ENCODE data around the gene ZSCAN12. TPM values are rescaled to one million over a fixed set of nuclear protein-coding genes. Genes with fewer than 3 reads are reported as not detected.

ZSCAN12 gene
- total and polyA plus RNA-seq, 2 of the 13 experiments (the other 11 are each of a cell fraction or from before 2014, with no cell fraction given), result 2.8 to 8.9 TPM

DNA sequence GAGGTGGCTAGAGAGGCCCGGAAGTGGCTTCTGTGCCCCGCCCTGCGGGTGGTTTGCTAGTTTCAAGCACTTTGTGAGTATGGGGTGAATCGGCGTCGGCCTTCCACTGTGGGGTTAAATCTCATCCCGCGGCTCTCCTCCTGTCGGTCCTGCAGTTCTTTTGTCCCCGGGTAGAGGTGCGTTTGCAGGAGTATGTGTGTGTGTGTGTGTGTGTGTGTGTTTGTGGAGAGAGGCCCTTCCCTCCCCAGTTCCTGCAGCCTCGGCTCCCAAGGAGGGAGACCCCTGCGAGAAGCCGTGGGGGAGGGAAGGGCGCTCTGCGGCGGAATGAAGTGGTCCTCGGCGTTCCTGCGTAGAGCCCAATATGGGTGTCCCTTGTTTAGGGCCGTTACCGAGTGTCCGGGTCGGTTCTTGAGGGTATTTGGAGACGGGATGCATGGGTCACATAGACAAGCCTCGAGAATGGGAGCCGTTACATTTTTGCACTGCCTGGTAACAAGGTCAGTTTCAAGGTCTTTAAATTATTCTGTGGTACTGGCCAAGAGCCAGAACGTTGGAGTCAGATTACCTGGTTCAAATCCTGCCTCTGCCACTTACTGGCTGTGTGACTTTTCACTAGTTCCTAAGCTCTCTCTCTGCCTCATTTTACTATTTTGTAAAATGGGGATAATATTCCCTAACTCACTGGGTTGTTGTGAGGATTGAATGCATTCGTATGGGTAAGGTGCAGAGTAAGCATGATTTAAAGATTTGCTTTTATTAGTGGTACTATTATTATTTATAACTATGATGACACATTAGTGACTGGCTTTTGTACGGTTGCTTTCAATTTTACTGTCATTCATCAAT lies 49.4 kb downstream of the ZSCAN12 start, which contains the start of gene ZKSCAN3 (continued):
- TF ChIP-seq, protein P1, sequence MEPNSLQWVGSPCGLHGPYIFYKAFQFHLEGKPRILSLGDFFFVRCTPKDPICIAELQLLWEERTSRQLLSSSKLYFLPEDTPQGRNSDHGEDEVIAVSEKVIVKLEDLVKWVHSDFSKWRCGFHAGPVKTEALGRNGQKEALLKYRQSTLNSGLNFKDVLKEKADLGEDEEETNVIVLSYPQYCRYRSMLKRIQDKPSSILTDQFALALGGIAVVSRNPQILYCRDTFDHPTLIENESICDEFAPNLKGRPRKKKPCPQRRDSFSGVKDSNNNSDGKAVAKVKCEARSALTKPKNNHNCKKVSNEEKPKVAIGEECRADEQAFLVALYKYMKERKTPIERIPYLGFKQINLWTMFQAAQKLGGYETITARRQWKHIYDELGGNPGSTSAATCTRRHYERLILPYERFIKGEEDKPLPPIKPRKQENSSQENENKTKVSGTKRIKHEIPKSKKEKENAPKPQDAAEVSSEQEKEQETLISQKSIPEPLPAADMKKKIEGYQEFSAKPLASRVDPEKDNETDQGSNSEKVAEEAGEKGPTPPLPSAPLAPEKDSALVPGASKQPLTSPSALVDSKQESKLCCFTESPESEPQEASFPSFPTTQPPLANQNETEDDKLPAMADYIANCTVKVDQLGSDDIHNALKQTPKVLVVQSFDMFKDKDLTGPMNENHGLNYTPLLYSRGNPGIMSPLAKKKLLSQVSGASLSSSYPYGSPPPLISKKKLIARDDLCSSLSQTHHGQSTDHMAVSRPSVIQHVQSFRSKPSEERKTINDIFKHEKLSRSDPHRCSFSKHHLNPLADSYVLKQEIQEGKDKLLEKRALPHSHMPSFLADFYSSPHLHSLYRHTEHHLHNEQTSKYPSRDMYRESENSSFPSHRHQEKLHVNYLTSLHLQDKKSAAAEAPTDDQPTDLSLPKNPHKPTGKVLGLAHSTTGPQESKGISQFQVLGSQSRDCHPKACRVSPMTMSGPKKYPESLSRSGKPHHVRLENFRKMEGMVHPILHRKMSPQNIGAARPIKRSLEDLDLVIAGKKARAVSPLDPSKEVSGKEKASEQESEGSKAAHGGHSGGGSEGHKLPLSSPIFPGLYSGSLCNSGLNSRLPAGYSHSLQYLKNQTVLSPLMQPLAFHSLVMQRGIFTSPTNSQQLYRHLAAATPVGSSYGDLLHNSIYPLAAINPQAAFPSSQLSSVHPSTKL (CRISPR knock-in tag; IDR thresholded peaks at IDR 0.05), result peak; percentile 73; the same call in 1 of the 2 replicates
- TF ChIP-seq, protein P2, sequence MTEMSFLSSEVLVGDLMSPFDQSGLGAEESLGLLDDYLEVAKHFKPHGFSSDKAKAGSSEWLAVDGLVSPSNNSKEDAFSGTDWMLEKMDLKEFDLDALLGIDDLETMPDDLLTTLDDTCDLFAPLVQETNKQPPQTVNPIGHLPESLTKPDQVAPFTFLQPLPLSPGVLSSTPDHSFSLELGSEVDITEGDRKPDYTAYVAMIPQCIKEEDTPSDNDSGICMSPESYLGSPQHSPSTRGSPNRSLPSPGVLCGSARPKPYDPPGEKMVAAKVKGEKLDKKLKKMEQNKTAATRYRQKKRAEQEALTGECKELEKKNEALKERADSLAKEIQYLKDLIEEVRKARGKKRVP (CRISPR knock-in tag; IDR thresholded peaks at IDR 0.05), result peak in 1 of 2 experiments; percentile 68; a peak in 2 of 4 replicates
- TF ChIP-seq ZNF891 (CRISPR knock-in tag; IDR thresholded peaks at IDR 0.05), result peak; percentile 93
- 0 out of 2 replicates have a peak, but pooled peaks have one; percentile 52 for TF ChIP-seq ZNF678 (CRISPR knock-in tag; IDR thresholded peaks at IDR 0.05)
- TF ChIP-seq ZNF772 (CRISPR knock-in tag; IDR thresholded peaks at IDR 0.05), result peak; percentile 79
- TF ChIP-seq BRCA1 (CRISPR knock-in tag; IDR thresholded peaks at IDR 0.05), result no peak
- TF ChIP-seq, protein P3, sequence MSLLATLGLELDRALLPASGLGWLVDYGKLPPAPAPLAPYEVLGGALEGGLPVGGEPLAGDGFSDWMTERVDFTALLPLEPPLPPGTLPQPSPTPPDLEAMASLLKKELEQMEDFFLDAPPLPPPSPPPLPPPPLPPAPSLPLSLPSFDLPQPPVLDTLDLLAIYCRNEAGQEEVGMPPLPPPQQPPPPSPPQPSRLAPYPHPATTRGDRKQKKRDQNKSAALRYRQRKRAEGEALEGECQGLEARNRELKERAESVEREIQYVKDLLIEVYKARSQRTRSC (CRISPR knock-in tag; IDR thresholded peaks at IDR 0.05; ENCODE audit: low read depth), result 0 out of 2 replicates have a peak, but pooled peaks have one; percentile 47
- TF ChIP-seq, protein P4, sequence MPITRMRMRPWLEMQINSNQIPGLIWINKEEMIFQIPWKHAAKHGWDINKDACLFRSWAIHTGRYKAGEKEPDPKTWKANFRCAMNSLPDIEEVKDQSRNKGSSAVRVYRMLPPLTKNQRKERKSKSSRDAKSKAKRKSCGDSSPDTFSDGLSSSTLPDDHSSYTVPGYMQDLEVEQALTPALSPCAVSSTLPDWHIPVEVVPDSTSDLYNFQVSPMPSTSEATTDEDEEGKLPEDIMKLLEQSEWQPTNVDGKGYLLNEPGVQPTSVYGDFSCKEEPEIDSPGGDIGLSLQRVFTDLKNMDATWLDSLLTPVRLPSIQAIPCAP (CRISPR knock-in tag; IDR thresholded peaks at IDR 0.05; ENCODE audit: low read depth), result no peak
- peak; percentile 97 for TF ChIP-seq XRCC5 (optimal IDR thresholded peaks at IDR 0.05; ENCODE audit: low read length)
- no peak for TF ChIP-seq EP300 (IDR thresholded peaks at IDR 0.05; ENCODE audit: low read depth in 2 of 2, low read length in 2 of 2)
- TF ChIP-seq EP300 (CRISPR knock-in tag; IDR thresholded peaks at IDR 0.05; ENCODE audit: borderline replicate concordance), result 0 out of 2 replicates have a peak, but pooled peaks have one; percentile 32
- TF ChIP-seq ZNF546 (CRISPR knock-in tag; conservative IDR thresholded peaks at IDR 0.05), result 0 out of 2 replicates have a peak, but pooled peaks have one; percentile 72
- TF ChIP-seq CCAR2 (optimal IDR thresholded peaks at IDR 0.05; ENCODE audit: low read depth, low read length), result no peak
- TF ChIP-seq, protein P5, sequence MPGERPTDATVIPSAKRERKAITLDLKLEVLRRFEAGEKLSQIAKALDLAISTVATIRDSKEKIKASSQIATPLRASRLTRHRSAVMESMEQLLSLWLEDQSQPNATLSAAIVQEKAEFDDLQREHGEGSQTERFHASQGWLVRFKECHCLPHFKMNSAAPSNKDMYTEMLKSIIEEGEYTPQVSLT (CRISPR knock-in tag; IDR thresholded peaks at IDR 0.05; ENCODE audit: borderline replicate concordance, low read depth), result no peak
- peak; percentile 96 for TF ChIP-seq ELF1 (CRISPR knock-in tag; IDR thresholded peaks at IDR 0.05)
- TF ChIP-seq, protein P6, sequence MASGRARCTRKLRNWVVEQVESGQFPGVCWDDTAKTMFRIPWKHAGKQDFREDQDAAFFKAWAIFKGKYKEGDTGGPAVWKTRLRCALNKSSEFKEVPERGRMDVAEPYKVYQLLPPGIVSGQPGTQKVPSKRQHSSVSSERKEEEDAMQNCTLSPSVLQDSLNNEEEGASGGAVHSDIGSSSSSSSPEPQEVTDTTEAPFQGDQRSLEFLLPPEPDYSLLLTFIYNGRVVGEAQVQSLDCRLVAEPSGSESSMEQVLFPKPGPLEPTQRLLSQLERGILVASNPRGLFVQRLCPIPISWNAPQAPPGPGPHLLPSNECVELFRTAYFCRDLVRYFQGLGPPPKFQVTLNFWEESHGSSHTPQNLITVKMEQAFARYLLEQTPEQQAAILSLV (CRISPR knock-in tag; IDR thresholded peaks at IDR 0.05; ENCODE audit: borderline replicate concordance), result peak; percentile 85; the same call in 1 of the 2 replicates
- TF ChIP-seq, protein P7, sequence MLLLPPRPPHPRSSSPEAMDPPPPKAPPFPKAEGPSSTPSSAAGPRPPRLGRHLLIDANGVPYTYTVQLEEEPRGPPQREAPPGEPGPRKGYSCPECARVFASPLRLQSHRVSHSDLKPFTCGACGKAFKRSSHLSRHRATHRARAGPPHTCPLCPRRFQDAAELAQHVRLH (CRISPR knock-in tag; IDR thresholded peaks at IDR 0.05; ENCODE audit: borderline replicate concordance, low read depth), result peak; percentile 73
- TF ChIP-seq, protein P8, sequence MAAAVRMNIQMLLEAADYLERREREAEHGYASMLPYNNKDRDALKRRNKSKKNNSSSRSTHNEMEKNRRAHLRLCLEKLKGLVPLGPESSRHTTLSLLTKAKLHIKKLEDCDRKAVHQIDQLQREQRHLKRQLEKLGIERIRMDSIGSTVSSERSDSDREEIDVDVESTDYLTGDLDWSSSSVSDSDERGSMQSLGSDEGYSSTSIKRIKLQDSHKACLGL (CRISPR knock-in tag; IDR thresholded peaks at IDR 0.05), result peak; percentile 59; the same call in 1 of the 2 replicates
- peak; percentile 64 for TF ChIP-seq U2AF1 (optimal IDR thresholded peaks at IDR 0.05; ENCODE audit: low read depth, low read length)

Data from HepG2 (cell line).